SK-N-MC (cell line): ENCODE measurements around the gene ADD3.

Experiments used
- DNase-seq: peaks from one replicate; pipeline ENCODE4 v3.0.0-alpha.2; 2011; ENCODE audit warnings: low read depth, low spot score
- H3K27ac ChIP-seq: fragments of 200-600 bp; sonication (generic); 2 replicates; pipeline ENCODE4 v1.5.1; 2016; ENCODE audit warnings: mixed run types
- H3K36me3 ChIP-seq: fragments of 200-600 bp; sonication (generic); 2 replicates; pipeline ENCODE4 v1.6.1; 2017; ENCODE audit warnings: antibody characterized with exemption, low read length, mixed read lengths; ENCODE audit not compliant: insufficient read depth
- H3K4me3 ChIP-seq: fragments of 200-600 bp; sonication (generic); 2 replicates; pipeline ENCODE4 v1.5.1; 2016
- H3K9ac ChIP-seq: fragments of 200-600 bp; sonication (generic); 2 replicates; pipeline ENCODE4 v1.8.0; 2017; ENCODE audit warnings: mixed run types, mixed read lengths; ENCODE audit not compliant: insufficient read length
- H3K9me3 ChIP-seq: fragments of 200-600 bp; sonication (generic); 2 replicates; pipeline ENCODE4 v1.6.1; 2017; ENCODE audit warnings: low read depth, mild to moderate bottlenecking, antibody characterized with exemption, low read length, moderate library complexity, mixed read lengths
- EZH2 ChIP-seq: fragments of 200-600 bp; sonication (generic); IDR thresholded peaks from one replicate; pipeline ENCODE4 v1.6.1; 2017; ENCODE audit warnings: antibody characterized with exemption
- FOXP2 ChIP-seq: optimal IDR thresholded peaks from 2 replicates; pipeline ENCODE3; 2011; ENCODE audit warnings: mild to moderate bottlenecking, moderate library complexity; ENCODE audit not compliant: insufficient read depth; ENCODE audit errors: extremely low read length, control extremely low read depth
- POLR2AphosphoS5 ChIP-seq: IDR thresholded peaks from 2 replicates; pipeline ENCODE4 v1.6.1; 2012; ENCODE audit warnings: mild to moderate bottlenecking, low read depth, low read length, borderline replicate concordance

The ADD3 gene

DNA sequence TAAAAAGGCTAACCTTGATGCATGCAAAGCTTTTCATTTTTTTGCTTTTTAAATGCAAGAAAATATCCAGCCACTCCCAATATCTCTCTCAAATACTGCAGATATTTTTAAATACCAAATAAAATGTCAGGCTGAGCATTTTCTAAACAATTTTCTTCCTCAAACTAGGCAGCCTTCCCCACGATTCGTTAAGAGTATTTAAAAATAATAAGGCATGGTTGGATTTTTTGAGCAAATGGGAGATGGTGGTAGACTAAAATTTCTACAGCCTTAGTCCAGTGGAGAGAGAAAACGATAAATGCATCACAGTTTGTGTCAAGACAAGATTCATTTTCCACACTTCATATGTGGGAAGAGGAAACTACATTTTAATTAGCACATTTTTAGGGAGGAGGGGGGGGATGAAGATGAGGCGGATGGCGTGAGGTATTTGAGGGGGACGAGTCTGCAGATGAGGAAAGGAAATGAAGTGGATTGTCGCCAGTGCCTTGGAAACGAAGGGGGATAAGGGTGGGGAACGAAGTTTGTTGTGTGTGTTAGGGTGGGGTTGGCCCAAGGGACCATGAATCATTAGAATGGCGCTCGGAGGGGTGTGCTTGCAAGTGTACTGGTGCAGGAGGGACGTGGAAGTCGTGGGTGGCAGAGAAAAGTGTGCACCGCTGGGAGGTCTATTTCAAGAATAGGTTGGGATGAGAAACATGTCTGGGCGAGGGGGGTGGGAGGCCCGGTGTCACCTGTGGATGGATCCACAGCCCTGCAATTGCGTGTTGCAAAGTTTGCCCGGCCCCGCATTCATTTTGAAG, 1.2 kb upstream of the ADD3 start:
- TF ChIP-seq POLR2AphosphoS5: no peak
- no peak for TF ChIP-seq FOXP2
- TF ChIP-seq EZH2: no peak
- Histone ChIP-seq H3K9me3 (no peaks in the 10 kb centered on the region), H3K36me3 (no peaks in the 10 kb centered on the region), H3K27ac (peak overlapping the region; percentile 81), H3K4me3 (peak overlapping the region; percentile 83), H3K9ac (peak overlapping the region; percentile 68)
- DNase-seq: no peak

DNA sequence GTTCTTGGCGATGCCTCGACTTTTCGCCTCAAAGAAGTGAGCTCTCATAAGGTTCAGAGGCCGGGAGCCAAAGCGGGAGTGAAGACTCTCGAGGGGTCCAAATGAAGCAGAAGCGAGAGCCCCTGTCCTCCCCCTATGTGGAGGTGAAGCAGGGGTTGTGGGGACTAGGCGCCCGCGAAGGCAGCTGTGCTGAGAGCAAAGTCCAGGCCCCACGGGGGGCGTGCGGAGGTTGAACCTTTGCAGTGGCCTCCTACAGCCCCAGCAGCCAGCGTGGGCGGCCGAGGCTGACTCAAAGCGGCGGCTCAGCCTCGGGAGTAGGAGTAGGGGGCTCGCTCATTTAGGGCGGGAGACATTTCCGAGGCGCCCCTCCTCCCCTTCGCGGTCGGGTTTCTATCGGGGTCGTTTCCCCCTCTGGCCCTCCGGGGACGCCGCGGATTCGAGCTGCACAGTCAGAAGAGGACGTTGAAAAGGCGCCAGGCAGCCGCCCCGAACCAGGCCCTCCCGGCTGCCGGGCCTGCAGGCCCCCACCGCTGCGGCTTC, 553 bp upstream of the ADD3 start:
- no peak for TF ChIP-seq EZH2
- peak; percentile 42; the same call in 1 of the 2 replicates for TF ChIP-seq POLR2AphosphoS5
- peak overlapping the region; percentile 64 for H3K27ac ChIP-seq

DNA sequence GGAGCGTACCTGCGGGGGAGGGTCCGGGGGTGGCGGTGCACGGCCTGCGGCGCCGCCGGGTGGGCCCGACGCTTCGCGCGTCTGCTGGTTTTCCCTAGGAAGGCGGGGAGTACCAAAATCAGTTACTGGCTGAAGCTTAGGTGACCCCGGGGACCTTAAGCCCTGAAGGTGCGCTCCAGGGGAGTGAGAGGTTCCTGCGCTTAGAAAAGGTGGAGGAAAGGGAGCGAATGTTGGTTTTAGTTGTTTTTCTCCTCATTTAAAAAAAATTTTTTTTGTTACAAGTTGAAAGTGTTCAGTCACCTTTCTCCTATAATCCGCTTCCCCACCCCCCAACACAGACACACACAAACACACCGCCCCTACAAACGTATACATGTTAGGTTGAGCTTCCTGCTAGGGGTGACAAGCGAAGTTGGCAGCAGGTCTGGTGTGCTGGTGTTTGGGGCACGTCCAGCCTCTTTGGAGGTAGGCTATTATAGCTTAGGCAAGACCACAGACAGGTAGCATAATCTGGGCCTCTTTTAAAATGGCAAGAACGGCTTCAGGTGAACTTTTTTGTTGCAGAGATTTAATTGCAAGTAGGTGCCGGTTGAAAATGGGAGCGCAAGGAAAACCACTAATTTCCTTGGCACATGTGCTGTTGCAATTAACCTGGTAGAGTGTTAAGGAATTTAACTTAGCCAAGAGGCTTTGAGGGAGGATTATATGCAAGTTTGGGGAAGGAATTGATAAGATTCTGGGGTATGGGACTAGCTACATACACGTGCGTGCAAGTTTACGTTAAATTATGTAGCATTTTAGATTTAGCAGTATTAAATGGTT, 945 bp downstream of the ADD3 start:
- H3K36me3 ChIP-seq: no peaks in the 10 kb centered on the region
- peak overlapping the region; percentile 54 for H3K27ac ChIP-seq
- TF ChIP-seq EZH2: no peak
- no peak for TF ChIP-seq FOXP2
- no peak for TF ChIP-seq POLR2AphosphoS5
- no peaks in the 10 kb centered on the region for H3K9me3 ChIP-seq
- peak overlapping the region; percentile 83 for H3K4me3 ChIP-seq
- peak overlapping the region; percentile 80 for H3K9ac ChIP-seq
- DNase-seq: no peak

More for the DNA sequence above, 553 bp upstream of the ADD3 start:
- Histone ChIP-seq H3K4me3 (peak overlapping the region; percentile 83), H3K9ac (peak overlapping the region; percentile 68), H3K36me3 (no peaks in the 10 kb centered on the region), H3K9me3 (no peaks in the 10 kb centered on the region)
- no peak for DNase-seq

DNA sequence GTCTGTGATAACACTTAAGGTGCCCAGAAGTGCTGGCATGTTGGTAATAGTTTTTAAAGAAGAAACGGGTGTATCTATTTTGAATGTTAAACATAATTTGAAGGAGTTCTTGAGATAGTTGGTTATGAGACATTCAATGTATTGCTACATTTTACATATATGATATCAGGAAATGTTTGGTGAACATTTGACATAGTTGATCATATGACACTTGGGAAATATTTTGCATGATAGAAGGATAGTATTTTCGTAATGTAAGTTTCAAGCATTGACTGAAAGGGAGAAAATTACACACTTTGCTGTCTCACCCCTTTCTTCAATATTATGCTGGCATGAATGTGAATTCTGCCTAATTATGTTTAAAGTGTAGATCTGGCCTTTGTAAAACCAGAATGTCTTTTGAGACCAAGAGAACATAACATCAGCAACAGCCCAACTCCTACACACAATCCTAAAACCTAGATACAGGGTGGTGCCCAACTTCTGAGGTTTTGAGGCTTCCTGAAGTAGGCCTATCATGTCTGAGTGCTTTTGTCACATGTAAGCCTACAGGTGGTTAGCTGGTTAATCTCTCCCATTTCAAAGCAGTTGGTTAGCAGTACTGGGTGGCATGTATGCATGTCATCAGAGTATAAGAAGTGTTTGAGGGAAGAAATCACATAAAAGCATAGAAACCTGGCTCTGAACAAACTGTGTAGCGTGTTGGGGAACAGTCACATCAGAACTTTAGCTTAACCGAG, 2.1 kb downstream of the ADD3 start:
- H3K9ac ChIP-seq: peak overlapping the region; percentile 80

DNA sequence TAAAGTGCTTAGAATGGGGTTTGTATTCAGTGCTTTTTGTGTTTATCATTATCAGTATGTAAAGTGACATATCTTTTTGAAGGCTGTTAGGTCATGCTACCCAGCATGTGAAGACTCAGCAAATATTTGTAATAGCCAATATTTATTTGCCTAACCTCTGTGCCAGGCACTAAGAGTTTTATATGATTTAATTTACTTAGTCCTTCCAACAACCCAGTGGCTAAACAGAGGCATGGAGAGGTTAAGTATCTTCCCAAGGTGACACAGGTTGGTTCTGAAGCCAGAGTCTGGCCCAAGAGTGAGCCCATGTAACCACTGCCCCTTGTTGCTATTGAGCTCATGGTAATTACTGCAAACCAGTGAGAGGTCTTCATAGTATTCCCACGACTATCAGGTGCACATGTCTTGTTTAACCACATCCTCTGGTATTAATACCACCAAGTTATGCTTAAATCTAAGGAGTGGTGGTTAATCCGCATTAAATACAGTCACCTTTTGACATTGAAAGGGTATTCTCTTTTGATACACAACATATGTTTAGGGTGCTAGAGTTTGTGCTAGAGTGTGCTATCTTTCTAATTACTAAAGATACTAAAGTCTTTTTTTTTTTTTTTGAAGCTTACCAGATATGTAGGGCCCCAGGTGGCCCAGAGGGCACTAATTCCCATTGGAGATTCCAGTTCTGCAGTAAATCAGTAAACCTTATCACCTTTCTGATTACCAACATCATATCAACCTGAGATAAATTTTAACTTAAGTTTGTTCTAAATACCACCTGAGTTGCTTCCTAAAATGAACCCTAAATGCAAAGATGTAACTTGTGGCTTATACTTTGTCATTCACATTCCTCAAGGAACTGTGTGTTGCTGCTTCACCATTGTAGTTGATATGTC, 2.9 kb downstream of the ADD3 start:
- H3K9ac ChIP-seq: no peak overlapping the region
- no peak overlapping the region for H3K27ac ChIP-seq
- DNase-seq: no peak
- no peak for TF ChIP-seq FOXP2
- no peak for TF ChIP-seq EZH2
- no peak for TF ChIP-seq POLR2AphosphoS5
- 0 out of 2 replicates have a peak overlapping the region, but pooled peaks have one; percentile 83 for H3K4me3 ChIP-seq
- no peaks in the 10 kb centered on the region for H3K36me3 ChIP-seq
- H3K9me3 ChIP-seq: no peaks in the 10 kb centered on the region

More for the DNA sequence above, 2.1 kb downstream of the ADD3 start:
- no peak for DNase-seq
- no peaks in the 10 kb centered on the region for H3K9me3 ChIP-seq
- H3K4me3 ChIP-seq: peak overlapping the region; percentile 83
- TF ChIP-seq POLR2AphosphoS5 (no peak), EZH2 (no peak), FOXP2 (no peak)
- no peak overlapping the region for H3K27ac ChIP-seq
- no peaks in the 10 kb centered on the region for H3K36me3 ChIP-seq

DNA sequence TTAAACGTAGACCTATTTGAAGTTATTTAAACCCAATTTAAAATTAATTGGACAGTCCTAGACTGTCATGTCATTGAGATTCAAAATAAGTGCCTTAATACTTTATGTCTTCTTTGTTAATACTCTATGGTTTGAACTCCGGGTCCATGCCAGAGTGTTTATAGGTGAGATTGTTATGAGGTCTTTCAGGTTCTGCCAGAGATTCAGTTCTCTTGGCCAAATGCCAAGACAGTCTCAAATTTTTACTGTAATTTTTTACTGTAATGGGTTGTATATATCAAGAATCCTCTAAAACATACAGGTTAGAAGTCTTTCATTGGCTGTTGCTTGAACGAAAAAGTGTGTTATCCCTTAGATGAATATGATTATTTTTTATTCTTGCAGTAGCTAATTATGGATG, 3.9 kb downstream of the ADD3 start:
- no peak for DNase-seq

DNA sequence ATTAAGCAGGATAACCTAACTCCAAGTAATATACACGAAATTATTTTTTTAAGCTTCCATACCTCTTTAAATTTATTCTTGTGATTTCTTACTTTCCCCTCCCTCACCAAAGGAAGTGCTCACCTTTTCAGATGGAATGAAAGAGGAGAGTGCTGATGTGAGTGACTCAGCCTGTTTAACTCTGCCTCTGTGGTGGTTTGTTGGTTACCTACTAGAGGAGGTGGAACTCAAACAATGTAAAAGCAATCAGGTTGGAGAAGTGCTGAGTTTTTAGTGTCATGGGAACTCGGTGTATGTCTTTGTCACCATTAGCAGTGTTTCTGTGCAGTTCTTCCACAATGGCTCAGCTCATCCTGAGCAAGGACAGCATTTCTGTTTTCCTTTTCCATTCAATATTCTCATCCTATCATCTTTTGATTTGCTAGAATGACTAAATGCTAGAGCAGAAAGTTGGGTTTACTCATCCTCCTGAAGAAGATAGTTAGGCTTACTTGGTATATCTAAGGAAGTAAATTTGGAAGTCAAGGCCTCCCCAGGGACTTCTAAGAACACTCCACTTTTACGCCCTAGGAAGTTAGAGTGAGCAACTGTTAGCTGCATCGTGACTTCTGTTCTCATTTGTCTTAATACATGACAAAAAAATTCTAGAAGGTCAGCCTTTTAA, 6.0 kb downstream of the ADD3 start:
- TF ChIP-seq FOXP2 (no peak), POLR2AphosphoS5 (no peak), EZH2 (no peak)
- no peak overlapping the region for H3K27ac ChIP-seq
- H3K4me3 ChIP-seq: no peak overlapping the region
- DNase-seq: no peak
- no peaks in the 10 kb centered on the region for H3K36me3 ChIP-seq
- no peaks in the 10 kb centered on the region for H3K9me3 ChIP-seq
- no peak overlapping the region for H3K9ac ChIP-seq

More for the DNA sequence above, 3.9 kb downstream of the ADD3 start:
- H3K4me3 ChIP-seq: no peak overlapping the region
- H3K9ac ChIP-seq: no peak overlapping the region
- no peak for TF ChIP-seq POLR2AphosphoS5
- TF ChIP-seq EZH2: no peak
- no peak for TF ChIP-seq FOXP2
- no peaks in the 10 kb centered on the region for H3K9me3 ChIP-seq
- H3K36me3 ChIP-seq: no peaks in the 10 kb centered on the region
- H3K27ac ChIP-seq: no peak overlapping the region
